A549 treated with DMSO at 1 μM for 4 hours (cell line): ENCODE results near the gene SUSD2. TPM values are rescaled to one million over a fixed set of nuclear protein-coding genes. Genes with fewer than 3 reads are reported as not detected.

Experiments
- total RNA-seq: library from RNA; stranded (reverse); fragments of 200-300 nt; extraction: Qiagen RNA extraction; gene quantifications from 5 replicates; pipeline ENCODE4 v1.2.3, GENCODE V29; 2022; ENCODE audit warnings: low read depth

The SUSD2 gene, protein sequence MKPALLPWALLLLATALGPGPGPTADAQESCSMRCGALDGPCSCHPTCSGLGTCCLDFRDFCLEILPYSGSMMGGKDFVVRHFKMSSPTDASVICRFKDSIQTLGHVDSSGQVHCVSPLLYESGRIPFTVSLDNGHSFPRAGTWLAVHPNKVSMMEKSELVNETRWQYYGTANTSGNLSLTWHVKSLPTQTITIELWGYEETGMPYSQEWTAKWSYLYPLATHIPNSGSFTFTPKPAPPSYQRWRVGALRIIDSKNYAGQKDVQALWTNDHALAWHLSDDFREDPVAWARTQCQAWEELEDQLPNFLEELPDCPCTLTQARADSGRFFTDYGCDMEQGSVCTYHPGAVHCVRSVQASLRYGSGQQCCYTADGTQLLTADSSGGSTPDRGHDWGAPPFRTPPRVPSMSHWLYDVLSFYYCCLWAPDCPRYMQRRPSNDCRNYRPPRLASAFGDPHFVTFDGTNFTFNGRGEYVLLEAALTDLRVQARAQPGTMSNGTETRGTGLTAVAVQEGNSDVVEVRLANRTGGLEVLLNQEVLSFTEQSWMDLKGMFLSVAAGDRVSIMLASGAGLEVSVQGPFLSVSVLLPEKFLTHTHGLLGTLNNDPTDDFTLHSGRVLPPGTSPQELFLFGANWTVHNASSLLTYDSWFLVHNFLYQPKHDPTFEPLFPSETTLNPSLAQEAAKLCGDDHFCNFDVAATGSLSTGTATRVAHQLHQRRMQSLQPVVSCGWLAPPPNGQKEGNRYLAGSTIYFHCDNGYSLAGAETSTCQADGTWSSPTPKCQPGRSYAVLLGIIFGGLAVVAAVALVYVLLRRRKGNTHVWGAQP
- 54.2 to 70.2 TPM (median 58.4 TPM) in 5 replicates for total RNA-seq

DNA sequence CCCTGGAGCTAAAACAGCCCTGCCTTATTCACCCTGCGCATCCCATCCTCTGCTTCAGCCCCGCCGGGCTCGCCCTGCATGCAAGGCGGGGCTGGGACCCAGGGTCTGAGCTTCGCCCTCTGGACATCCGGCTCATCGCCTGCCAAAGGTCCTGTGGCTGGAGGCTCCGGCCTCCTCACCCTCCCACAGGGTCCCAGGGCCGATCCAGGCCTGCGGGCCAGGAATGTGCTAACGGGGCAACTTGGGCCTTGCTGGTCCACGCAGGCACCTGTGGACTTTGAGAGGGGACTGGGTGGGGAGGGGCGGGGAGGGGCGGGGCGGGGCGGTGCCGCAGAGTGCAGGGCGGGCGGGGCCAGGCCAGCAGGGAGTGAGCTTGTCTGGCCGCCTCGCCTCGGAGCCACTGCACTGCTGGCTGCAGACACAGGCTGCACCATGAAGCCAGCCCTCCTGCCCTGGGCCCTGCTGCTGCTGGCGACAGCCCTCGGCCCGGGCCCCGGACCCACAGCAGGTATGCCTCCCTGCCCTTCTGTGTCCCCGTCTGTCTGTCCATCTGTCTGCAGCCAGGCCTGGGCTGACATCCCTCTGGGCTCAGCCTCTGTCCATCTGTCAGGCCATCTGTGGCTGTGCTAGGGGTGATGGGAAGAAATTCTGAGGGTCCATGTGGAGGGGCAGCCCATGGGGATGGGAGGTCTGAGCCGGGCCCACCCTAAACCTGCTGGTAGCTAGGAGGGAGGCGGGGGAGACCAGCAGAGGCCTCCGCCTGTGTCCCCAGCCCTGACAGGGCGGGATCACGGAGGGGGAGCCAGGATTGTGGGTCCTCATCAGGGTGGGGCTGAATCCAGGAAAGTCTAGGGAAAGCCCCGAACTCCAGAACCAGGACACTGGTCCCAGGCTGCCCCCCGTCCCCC lies at the start of gene SUSD2:
SUSD2 (plus strand) TSS at position 400 of the 908 bp plus-strand sequence; CDS start at position 433, 33 bp downstream.

Other genes with a start within 250 kb of the SUSD2 start
- 0.17 to 0.54 TPM (median 0.26 TPM) in 5 replicates for gene GSTT2B, start 220.3 kb upstream of the SUSD2 start, total RNA-seq
- gene DDTL, start 214.6 kb upstream of the SUSD2 start, total RNA-seq: 1.6 to 1.9 TPM (median 1.7 TPM) in 5 replicates
- gene DDT, start 207.0 kb upstream of the SUSD2 start, total RNA-seq: 103 to 162 TPM (median 139 TPM) in 5 replicates
- gene GSTT2, start 201.4 kb upstream of the SUSD2 start, total RNA-seq: not detected in 5 replicates
- not detected in 5 replicates for gene GSTT4, start 176.0 kb upstream of the SUSD2 start, total RNA-seq
- 17.3 to 22.7 TPM (median 20.2 TPM) in 5 replicates for gene CABIN1, start 170.2 kb upstream of the SUSD2 start, total RNA-seq
- 1.1 to 2.7 TPM (median 1.8 TPM) in 5 replicates for gene GGT5, start 63.6 kb downstream of the SUSD2 start, total RNA-seq
- gene SPECC1L, start 89.3 kb downstream of the SUSD2 start, total RNA-seq: 13.4 to 16.6 TPM (median 15.1 TPM) in 5 replicates
- gene ADORA2A, start 246.1 kb downstream of the SUSD2 start, total RNA-seq: 0.83 to 1.3 TPM (median 0.98 TPM) in 5 replicates